Skeletal muscle tissue (tissue), 4 donors: Measurements from ENCODE around the gene DHX30. TPM values are rescaled to one million over a fixed set of nuclear protein-coding genes. Genes with fewer than 3 reads are reported as not detected.
A peak's percentile ranks its signal among the peaks of the same experiment; 100 is the strongest.
"Not testable (repeated sequence)": the region's sequence is repeated elsewhere in the genome, so short reads cannot be mapped to it uniquely, and the experiment has no call there.

Source experiments
- H3K27ac ChIP-seq: one replicate; pipeline ENCODE4 v1.7.0; 2013; ENCODE audit warnings: mild to moderate bottlenecking, low read depth, low read length, inconsistent platforms
- H3K27me3 ChIP-seq, 3 donors: one replicate each; pipeline ENCODE4 v1.7.0; 2013; ENCODE audit warnings: low read length in 3 of 3; ENCODE audit not compliant: control insufficient read depth in 3 of 3, insufficient read depth in 3 of 3
- H3K36me3 ChIP-seq, 3 donors: one replicate each; pipeline ENCODE4 v1.7.0; 2013; ENCODE audit warnings: low read length in 3 of 3; ENCODE audit not compliant: control insufficient read depth in 3 of 3, insufficient read depth in 3 of 3
- H3K4me1 ChIP-seq, 3 donors: one replicate each; pipeline ENCODE4 v1.7.0; 2013; ENCODE audit warnings: low read length in 3 of 3, mild to moderate bottlenecking in 3 of 3; ENCODE audit not compliant: control insufficient read depth in 3 of 3, insufficient read depth in 3 of 3
- H3K4me3 ChIP-seq, 3 donors: one replicate each; pipeline ENCODE4 v1.7.0; 2013; ENCODE audit warnings: low read length in 3 of 3
- H3K9ac ChIP-seq, 3 donors: one replicate each; pipeline ENCODE4 v1.7.0; 2013; ENCODE audit warnings: low read length in 3 of 3, mild to moderate bottlenecking in 3 of 3, moderate library complexity in 2 of 3, low read depth in 1 of 3
- H3K9me3 ChIP-seq, 3 donors: one replicate each; pipeline ENCODE4 v1.7.0; 2013; ENCODE audit warnings: low read length in 3 of 3; ENCODE audit not compliant: control insufficient read depth in 3 of 3
- total RNA-seq: library from RNA; depleted of rRNA; stranded (reverse); fragments of >200 nt; gene quantifications from one replicate; pipeline ENCODE4 v1.2.3, GENCODE V29; 2014
- donor health status: Osteomylitis.

The DHX30 gene
- total RNA-seq, 1 donor from 2014 or later, result 39.7 TPM

DNA sequence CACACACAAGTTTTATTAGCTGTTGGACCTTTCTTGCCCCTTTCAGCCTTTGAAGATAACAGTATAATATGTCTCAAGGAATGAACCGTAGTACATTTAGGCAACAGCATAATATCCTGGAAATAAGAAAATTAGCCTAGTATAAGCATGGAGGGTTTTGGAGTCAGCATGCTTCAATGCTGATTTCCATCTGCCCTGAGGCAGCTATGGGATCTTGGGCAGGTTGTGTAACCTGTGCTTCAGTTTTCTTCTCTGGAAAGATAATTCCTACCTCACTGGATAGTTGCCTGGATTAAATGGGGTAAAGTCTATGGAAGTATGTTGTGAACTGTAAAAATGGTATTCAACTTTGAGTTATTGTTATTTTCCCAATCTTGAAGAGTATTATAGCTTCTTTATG, 1.6 kb downstream of the DHX30 start:
- peaks cover 7 to 17% (median 10%) of the 10 kb centered on the region in 3 donors for H3K4me1 ChIP-seq
- no peak overlapping the region for H3K27ac ChIP-seq
- no peak overlapping the region for H3K9ac ChIP-seq
- peaks cover 4 to 8% (median 8%) of the 10 kb centered on the region in 3 donors for H3K36me3 ChIP-seq
- H3K4me3 ChIP-seq, result no peak overlapping the region
- no peaks in the 10 kb centered on the region for H3K27me3 ChIP-seq
- H3K9me3 ChIP-seq, result no peaks in the 10 kb centered on the region

DNA sequence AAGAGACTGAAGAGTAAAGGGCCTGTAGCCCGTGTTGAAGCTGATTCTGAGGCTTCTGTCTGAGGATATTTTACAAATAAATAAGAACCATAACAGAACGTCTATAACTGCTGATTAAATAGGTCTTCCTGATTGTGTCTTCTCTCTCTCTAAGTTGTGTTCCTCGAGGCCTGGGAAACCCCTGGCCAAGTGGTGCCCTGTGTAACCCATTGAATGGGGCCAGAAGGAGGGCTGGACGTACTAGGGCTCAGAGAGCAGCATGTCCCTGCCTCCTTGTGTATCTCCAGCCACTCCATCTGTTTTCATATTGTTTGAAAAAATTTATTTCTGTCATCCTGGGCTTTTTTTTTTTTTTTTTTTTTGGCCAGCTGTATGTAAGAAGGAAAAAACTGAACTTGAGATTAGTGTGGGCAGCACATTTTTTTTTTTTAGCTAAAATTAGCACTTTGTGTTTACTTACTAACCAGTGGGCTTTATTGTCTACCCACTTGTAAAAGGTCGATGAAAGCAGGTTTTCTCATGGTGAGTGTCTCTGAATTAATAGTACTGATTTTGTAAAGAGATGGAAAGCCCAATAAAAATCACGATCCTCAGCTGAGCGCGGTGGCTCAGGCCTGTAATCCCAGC, 10.7 kb downstream of the DHX30 start:
- Histone ChIP-seq H3K4me1 (no peaks in the 10 kb centered on the region), H3K4me3 (no peak overlapping the region), H3K27me3 (no peaks in the 10 kb centered on the region), H3K27ac (no peak overlapping the region), H3K9me3 (no peaks in the 10 kb centered on the region), H3K9ac (no peak overlapping the region), H3K36me3 (peaks cover 23 to 42% (median 40%) of the 10 kb centered on the region in 3 donors)

DNA sequence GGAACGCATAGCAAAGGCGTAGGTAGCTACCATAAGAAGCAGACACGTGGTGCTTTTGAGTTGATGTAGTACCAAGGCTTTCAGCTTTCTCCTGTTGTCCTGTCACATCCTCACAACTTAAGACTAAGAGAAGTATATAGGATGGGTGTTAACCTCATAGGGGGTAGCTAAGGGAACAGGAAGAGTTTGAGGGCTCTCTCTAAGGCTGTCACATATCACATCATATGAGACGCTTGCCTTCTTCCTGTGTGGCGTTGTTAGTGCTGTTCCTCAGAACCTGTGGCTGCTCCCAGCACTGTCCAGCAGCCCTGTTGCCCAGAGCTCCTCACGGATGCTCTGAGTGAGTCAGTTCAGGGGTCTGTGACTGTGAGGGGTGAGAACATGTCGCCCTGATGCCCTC, 14.7 kb downstream of the DHX30 start:
- Histone ChIP-seq H3K27ac (no peak overlapping the region), H3K9ac (no peak overlapping the region), H3K27me3 (no peaks in the 10 kb centered on the region), H3K36me3 (peaks cover 14 to 45% (median 32%) of the 10 kb centered on the region in 3 donors), H3K4me1 (no peaks in the 10 kb centered on the region), H3K4me3 (no peak overlapping the region), H3K9me3 (no peaks in the 10 kb centered on the region)

DNA sequence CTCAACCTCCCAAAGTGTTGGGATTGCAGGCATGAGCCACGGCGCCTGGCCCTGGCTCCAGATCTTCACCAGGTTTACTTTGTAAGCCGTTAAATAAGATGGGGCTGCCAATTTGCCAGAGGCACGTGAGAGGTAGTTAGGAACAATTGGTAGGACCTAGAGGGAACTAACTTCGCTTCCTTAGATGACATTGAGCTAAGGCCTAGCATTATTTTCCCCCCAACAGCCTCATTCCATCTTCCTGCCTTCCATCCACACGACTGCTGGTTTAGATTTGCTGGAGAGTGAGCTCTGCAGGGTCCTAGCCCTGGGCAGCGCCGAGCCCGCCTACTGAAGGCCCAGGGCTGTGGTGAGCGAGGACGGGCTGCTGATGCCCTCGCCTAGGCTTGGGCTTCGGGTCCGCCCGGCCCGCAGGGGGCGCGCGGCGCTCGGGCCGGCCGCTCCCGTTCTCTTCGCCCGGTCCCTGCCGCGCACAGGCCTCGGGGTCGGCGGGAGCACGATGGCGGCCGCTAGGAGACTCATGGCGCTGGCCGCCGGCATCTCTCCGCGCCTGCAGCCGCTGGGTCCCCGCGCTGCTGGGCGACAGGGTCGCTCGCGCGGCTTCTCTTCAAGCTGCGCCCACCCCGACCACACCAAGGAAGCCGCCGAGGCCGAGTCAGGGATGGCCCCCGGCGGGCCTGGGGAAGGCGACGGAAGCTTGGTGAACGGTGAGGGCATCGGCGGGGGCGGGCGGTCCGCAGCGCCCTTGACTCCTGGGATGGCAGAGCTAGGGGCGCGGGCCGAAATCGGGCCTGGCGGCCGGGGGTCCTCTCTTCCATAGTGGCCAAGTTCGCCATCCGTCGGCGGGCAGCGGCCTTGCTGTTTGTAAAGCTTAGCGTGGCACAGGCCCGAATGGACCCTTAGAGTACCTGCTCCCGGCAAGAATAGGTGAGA, 21.9 kb downstream of the DHX30 start:
- H3K27me3 ChIP-seq, result no peaks in the 10 kb centered on the region
- peak overlapping the region; percentile 80 to 98 (median 91) for H3K4me3 ChIP-seq
- peaks cover 18 to 24% (median 22%) of the 10 kb centered on the region in 3 donors for H3K36me3 ChIP-seq
- H3K4me1 ChIP-seq, result peaks cover 14 to 23% (median 20%) of the 10 kb centered on the region in 3 donors
- no peaks in the 10 kb centered on the region for H3K9me3 ChIP-seq
- peak overlapping the region; percentile 61 for H3K27ac ChIP-seq
- peak overlapping the region; percentile 88 to 96 (median 92) for H3K9ac ChIP-seq

GRCh38 chr3:47825590-47825989, 22.7 kb downstream of the DHX30 start:
- H3K27me3 ChIP-seq, result no peaks in the 10 kb centered on the region
- H3K9ac ChIP-seq, result peak overlapping the region; percentile 88 to 96 (median 92)
- peaks cover 14 to 23% (median 20%) of the 10 kb centered on the region in 3 donors for H3K4me1 ChIP-seq
- peak overlapping the region; percentile 61 for H3K27ac ChIP-seq
- peak overlapping the region; percentile 80 to 98 (median 91) for H3K4me3 ChIP-seq
- no peaks in the 10 kb centered on the region for H3K9me3 ChIP-seq
- H3K36me3 ChIP-seq, result peaks cover 17 to 22% (median 20%) of the 10 kb centered on the region in 3 donors

DNA sequence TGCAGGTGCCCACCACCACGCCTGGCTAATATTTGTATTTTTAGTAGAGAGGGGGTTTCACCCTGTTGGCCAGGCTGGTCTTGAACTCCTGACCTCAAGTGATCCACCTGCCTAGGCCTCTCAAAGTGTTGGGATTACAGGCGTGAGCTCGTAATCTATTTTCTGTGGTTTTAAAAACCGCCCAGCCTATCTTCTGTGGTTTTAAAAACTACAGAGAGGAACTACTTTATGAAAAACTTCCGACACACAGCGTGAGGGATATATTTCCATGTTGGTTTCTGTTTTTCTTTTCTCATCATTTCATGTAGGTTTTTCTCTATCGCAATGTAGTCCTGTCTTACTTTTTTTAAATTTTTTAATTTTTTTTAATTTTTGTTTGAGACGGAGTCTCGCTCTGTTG, 26.5 kb downstream of the DHX30 start:
- not testable (repeated sequence) for H3K27ac ChIP-seq, H3K9ac ChIP-seq, H3K27me3 ChIP-seq, H3K9me3 ChIP-seq, H3K4me3 ChIP-seq
- peaks cover 9 to 19% (median 15%) of the 10 kb centered on the region in 3 donors for H3K4me1 ChIP-seq
- peaks cover 36 to 43% (median 41%) of the 10 kb centered on the region in 3 donors for H3K36me3 ChIP-seq

GRCh38 chr3:47836986-47837385, 34.0 kb downstream of the DHX30 start:
- Histone ChIP-seq H3K9ac (no peak overlapping the region), H3K4me3 (no peak overlapping the region), H3K27me3 (no peaks in the 10 kb centered on the region), H3K9me3 (no peaks in the 10 kb centered on the region), H3K36me3 (peaks cover 35 to 51% (median 41%) of the 10 kb centered on the region in 3 donors), H3K27ac (no peak overlapping the region), H3K4me1 (peaks cover 3 to 7% (median 4%) of the 10 kb centered on the region in 3 donors)

- H3K27ac ChIP-seq, result no peak overlapping the region
- H3K27me3 ChIP-seq, result no peaks in the 10 kb centered on the region
- H3K4me1 ChIP-seq, result peaks cover 3 to 7% (median 4%) of the 10 kb centered on the region in 3 donors
- no peak overlapping the region for H3K9ac ChIP-seq
- H3K9me3 ChIP-seq, result no peaks in the 10 kb centered on the region
- H3K4me3 ChIP-seq, result no peak overlapping the region
- H3K36me3 ChIP-seq, result peaks cover 39 to 56% (median 41%) of the 10 kb centered on the region in 3 donors
Observed at GRCh38 chr3:47838503-47838902, 35.6 kb downstream of the DHX30 start.

GRCh38 chr3:47841786-47842349, 38.9 kb downstream of the DHX30 start:
- H3K4me1 ChIP-seq, result peaks cover 3 to 6% (median 4%) of the 10 kb centered on the region in 3 donors
- H3K9ac ChIP-seq, result no peak overlapping the region
- H3K9me3 ChIP-seq, result no peaks in the 10 kb centered on the region
- no peaks in the 10 kb centered on the region for H3K27me3 ChIP-seq
- H3K27ac ChIP-seq, result no peak overlapping the region
- H3K4me3 ChIP-seq, result no peak overlapping the region
- H3K36me3 ChIP-seq, result peaks cover 60 to 72% (median 62%) of the 10 kb centered on the region in 3 donors
